GM23338 (cell line): ENCODE results near the gene YOD1. TPM values are rescaled to one million over a fixed set of nuclear protein-coding genes. Genes with fewer than 3 reads are reported as not detected.

Experiments
- ATAC-seq: fragments of 200-7000 bp; cut with Tn5 transposase; 3 replicates; pipeline ENCODE4 v1.9.1; 2020
- DNase-seq: peaks from one replicate; pipeline ENCODE4 v3.0.0-alpha.2; 2015; ENCODE audit warnings: low spot score
- H2AFZ ChIP-seq: fragments of 200-600 bp; sonication (generic); 2 replicates; pipeline ENCODE4 v1.8.0; 2016; ENCODE audit warnings: antibody characterized with exemption, mild to moderate bottlenecking, moderate library complexity
- H3F3A ChIP-seq: fragments of 200-600 bp; sonication (generic); replicated peaks from 2 replicates; pipeline ENCODE4 v1.8.0; 2017; ENCODE audit warnings: antibody characterized with exemption, mixed run types, low read depth
- H3K27ac ChIP-seq: fragments of 200-600 bp; sonication (generic); 2 replicates; pipeline ENCODE4 v1.6.1; 2016; ENCODE audit warnings: low read depth
- H3K27me3 ChIP-seq: fragments of 200-600 bp; sonication (generic); 2 replicates; pipeline ENCODE4 v1.8.0; 2016; ENCODE audit warnings: mild to moderate bottlenecking, mixed run types, moderate library complexity; ENCODE audit not compliant: insufficient read depth
- H3K36me3 ChIP-seq: fragments of 200-600 bp; sonication (generic); 2 replicates; pipeline ENCODE4 v1.8.0; 2016; ENCODE audit warnings: mild to moderate bottlenecking; ENCODE audit not compliant: insufficient read depth
- H3K4me1 ChIP-seq: fragments of 200-600 bp; sonication (generic); 2 replicates; pipeline ENCODE4 v1.8.0; 2016; ENCODE audit warnings: mild to moderate bottlenecking, moderate library complexity; ENCODE audit not compliant: insufficient read depth
- H3K4me2 ChIP-seq: fragments of 200-600 bp; sonication (generic); 2 replicates; pipeline ENCODE4 v1.7.1; 2017; ENCODE audit warnings: mixed run types
- H3K4me3 ChIP-seq: fragments of 200-600 bp; sonication (generic); 2 replicates; pipeline ENCODE4 v1.6.1; 2016; ENCODE audit warnings: mixed run types
- H3K79me2 ChIP-seq: fragments of 200-600 bp; sonication (generic); replicated peaks from 2 replicates; pipeline ENCODE4 v1.8.0; 2017; ENCODE audit warnings: mild to moderate bottlenecking; ENCODE audit not compliant: insufficient read depth
- H3K9me2 ChIP-seq: fragments of 200-600 bp; sonication (generic); 2 replicates; pipeline ENCODE4 v1.8.0; 2017; ENCODE audit not compliant: insufficient read depth
- H4K20me1 ChIP-seq: fragments of 200-600 bp; sonication (generic); replicated peaks from 2 replicates; pipeline ENCODE4 v1.8.0; 2017; ENCODE audit warnings: mild to moderate bottlenecking; ENCODE audit not compliant: insufficient read depth
- H3K27ac Mint-ChIP-seq: 2 replicates; pipeline ENCODE4 v1.8.0; 2020; ENCODE audit warnings: inconsistent platforms, mild to moderate bottlenecking, moderate library complexity, mixed read lengths
- H3K27me3 Mint-ChIP-seq: 3 replicates; pipeline ENCODE4 v1.8.0; 2022; ENCODE audit warnings: low read depth, mild to moderate bottlenecking, moderate library complexity, mixed read lengths, inconsistent platforms; ENCODE audit not compliant: insufficient read depth, poor library complexity
- H3K36me3 Mint-ChIP-seq: 3 replicates; pipeline ENCODE4 v1.8.0; 2021; ENCODE audit warnings: low read depth, mild to moderate bottlenecking, inconsistent platforms, moderate library complexity, mixed read lengths
- H3K4me1 Mint-ChIP-seq: 3 replicates; pipeline ENCODE4 v1.8.0; 2020; ENCODE audit warnings: mild to moderate bottlenecking, inconsistent platforms, mixed read lengths
- H3K4me3 Mint-ChIP-seq: 3 replicates; pipeline ENCODE4 v1.8.0; 2021; ENCODE audit warnings: moderate library complexity, mild to moderate bottlenecking, inconsistent platforms, mixed read lengths
- H3K9me3 Mint-ChIP-seq: 3 replicates; pipeline ENCODE4 v1.8.0; 2020; ENCODE audit warnings: moderate library complexity, mild to moderate bottlenecking, inconsistent platforms, mixed read lengths
- ETS1 ChIP-seq: IDR thresholded peaks from 2 replicates; pipeline ENCODE4 v1.6.1; 2016; ENCODE audit warnings: antibody characterized with exemption
- EZH2 ChIP-seq: fragments of 200-600 bp; sonication (generic); IDR thresholded peaks from one replicate; pipeline ENCODE4 v1.8.0; 2017; ENCODE audit warnings: antibody characterized with exemption, mild to moderate bottlenecking, low read depth; ENCODE audit not compliant: unreplicated experiment
- JUNB ChIP-seq: IDR thresholded peaks from one replicate; pipeline ENCODE4 v1.6.1; 2016; ENCODE audit warnings: antibody characterized with exemption; ENCODE audit not compliant: unreplicated experiment
- NANOG ChIP-seq: IDR thresholded peaks from 2 replicates; pipeline ENCODE4 v1.6.1; 2016; ENCODE audit warnings: antibody characterized with exemption, borderline replicate concordance
- POLR2AphosphoS5 ChIP-seq: IDR thresholded peaks from 2 replicates; pipeline ENCODE4 v1.6.1; 2016; ENCODE audit warnings: antibody characterized with exemption, low read depth
- ZNF114 ChIP-seq: fragments of 250-450 bp; sonication (Bioruptor Pico); IDR thresholded peaks from 2 replicates; pipeline ENCODE4 v1.5.0; 2020; ENCODE audit warnings: mild to moderate bottlenecking, moderate library complexity
- ZNF331 ChIP-seq: fragments of 250-450 bp; sonication (Bioruptor Pico); IDR thresholded peaks from 2 replicates; pipeline ENCODE4 v1.5.0; 2020; ENCODE audit warnings: low read depth, mild to moderate bottlenecking, moderate library complexity
- ZNF462 ChIP-seq: fragments of 250-450 bp; sonication (Bioruptor Pico); IDR thresholded peaks from 2 replicates; pipeline ENCODE4 v1.5.0; 2020; ENCODE audit warnings: mild to moderate bottlenecking, moderate library complexity
- polyA plus RNA-seq: library from polyadenylated mRNA; unstranded; fragments of >200 nt; fragmentation: Nextera tagmentation; extraction: Ambion mirVana; gene quantifications from 2 replicates; pipeline ENCODE4 v1.2.1, GENCODE V29; 2016
- total RNA-seq: library from RNA; depleted of rRNA; stranded (reverse); fragments of >200 nt; shearing (Covaris generic); gene quantifications from 2 replicates; pipeline ENCODE4 v1.2.3, GENCODE V29; 2014
- TF ChIP-seq, protein P1 (sequence below), 2 experiments: fragments of 200-600 bp in 1 of 2; sonication (generic) in 1 of 2; conservative IDR thresholded peaks; 2 replicates each; pipeline versions ENCODE4 v1.5.1 to v1.6.1; 2016 to 2017; ENCODE audit warnings: antibody characterized with exemption in 2 of 2, low read depth in 2 of 2, mild to moderate bottlenecking in 2 of 2, moderate library complexity in 1 of 2

The YOD1 gene
- total and polyA plus RNA-seq, 2 experiments from 2014 or later = 4.6 to 21.9 TPM

DNA sequence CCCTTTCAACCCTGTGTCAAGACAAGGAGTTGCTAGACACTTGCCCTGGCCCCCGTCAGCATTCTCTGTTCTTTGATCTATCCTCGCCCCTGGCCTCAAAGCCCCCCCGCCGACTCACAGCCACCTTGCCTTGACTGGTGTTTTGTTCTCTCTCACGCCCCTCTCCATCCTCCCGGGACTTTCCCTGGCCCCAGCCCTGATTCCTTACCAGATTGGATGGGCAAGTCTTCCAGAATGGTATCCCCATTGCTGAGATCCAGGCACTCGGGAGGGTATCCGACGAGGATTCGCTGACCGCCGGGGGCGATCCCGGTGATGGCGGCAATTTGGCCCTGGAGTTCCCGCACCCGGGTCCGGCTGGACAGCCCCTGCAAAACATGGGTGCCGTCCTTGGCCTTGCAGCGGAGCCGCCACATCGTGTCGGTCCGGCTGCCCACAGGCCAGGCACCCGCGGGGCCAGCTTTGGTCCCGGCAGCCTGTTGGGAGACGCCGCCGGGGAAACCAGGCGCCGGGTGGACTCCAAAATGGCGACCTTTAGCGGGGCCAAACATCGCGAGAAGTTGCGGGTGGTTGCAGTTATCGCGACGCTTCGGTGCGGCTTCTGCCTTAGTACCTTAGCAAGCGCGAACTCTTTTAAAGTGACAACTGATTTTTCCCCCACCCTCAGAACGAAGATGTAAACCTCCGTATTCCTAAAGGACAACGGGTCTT, 373 bp downstream of the YOD1 start:
- H4K20me1 ChIP-seq = peaks cover 10% of the 10 kb centered on the region; the same call in 1 of the 2 replicates
- H3K27me3 ChIP-seq = no peaks in the 10 kb centered on the region
- H3K27me3 Mint-ChIP-seq = peaks cover 5% of the 10 kb centered on the region
- no peak for TF ChIP-seq NANOG
- no peak for TF ChIP-seq ZNF114 (CRISPR knock-in tag)
- no peak for TF ChIP-seq ZNF331 (CRISPR knock-in tag)
- 0 out of 2 replicates have a peak, but pooled peaks have one; percentile 41 for TF ChIP-seq ETS1
- no peak for TF ChIP-seq ZNF462 (CRISPR knock-in tag)
- TF ChIP-seq, protein P1, sequence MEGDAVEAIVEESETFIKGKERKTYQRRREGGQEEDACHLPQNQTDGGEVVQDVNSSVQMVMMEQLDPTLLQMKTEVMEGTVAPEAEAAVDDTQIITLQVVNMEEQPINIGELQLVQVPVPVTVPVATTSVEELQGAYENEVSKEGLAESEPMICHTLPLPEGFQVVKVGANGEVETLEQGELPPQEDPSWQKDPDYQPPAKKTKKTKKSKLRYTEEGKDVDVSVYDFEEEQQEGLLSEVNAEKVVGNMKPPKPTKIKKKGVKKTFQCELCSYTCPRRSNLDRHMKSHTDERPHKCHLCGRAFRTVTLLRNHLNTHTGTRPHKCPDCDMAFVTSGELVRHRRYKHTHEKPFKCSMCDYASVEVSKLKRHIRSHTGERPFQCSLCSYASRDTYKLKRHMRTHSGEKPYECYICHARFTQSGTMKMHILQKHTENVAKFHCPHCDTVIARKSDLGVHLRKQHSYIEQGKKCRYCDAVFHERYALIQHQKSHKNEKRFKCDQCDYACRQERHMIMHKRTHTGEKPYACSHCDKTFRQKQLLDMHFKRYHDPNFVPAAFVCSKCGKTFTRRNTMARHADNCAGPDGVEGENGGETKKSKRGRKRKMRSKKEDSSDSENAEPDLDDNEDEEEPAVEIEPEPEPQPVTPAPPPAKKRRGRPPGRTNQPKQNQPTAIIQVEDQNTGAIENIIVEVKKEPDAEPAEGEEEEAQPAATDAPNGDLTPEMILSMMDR (conservative IDR thresholded peaks at IDR 0.05; ENCODE audit: low read depth in 2 of 2) = 0 out of 4 replicates have a peak, but pooled peaks of 1 of the 2 experiments have one; percentile 6
- no peak for TF ChIP-seq JUNB
- TF ChIP-seq POLR2AphosphoS5 = peak; percentile 84
- no peak for TF ChIP-seq EZH2
- ATAC-seq = peak; percentile 45
- no peaks in the 10 kb centered on the region; the same call in 2 of the 3 replicates for H3K9me3 Mint-ChIP-seq
- no peaks in the 10 kb centered on the region for H3K9me2 ChIP-seq
- H3K79me2 ChIP-seq = peaks cover 49% of the 10 kb centered on the region
- peaks cover 9% of the 10 kb centered on the region; the same call in 1 of the 2 replicates for H3K36me3 ChIP-seq
- H3K36me3 Mint-ChIP-seq = peaks cover 28% of the 10 kb centered on the region
- no peaks in the 10 kb centered on the region for H3F3A ChIP-seq
- H3K4me1 ChIP-seq = peaks cover 19% of the 10 kb centered on the region; the same call in 1 of the 2 replicates
- H3K4me2 ChIP-seq = peak overlapping the region; percentile 80
- H3K4me1 Mint-ChIP-seq = peaks cover 42% of the 10 kb centered on the region
- H3K4me3 ChIP-seq = peak overlapping the region; percentile 72
- H2AFZ ChIP-seq = peak overlapping the region; percentile 83
- H3K27ac ChIP-seq = peak overlapping the region; percentile 95
- H3K4me3 Mint-ChIP-seq = peak overlapping the region; percentile 99
- peak; percentile 97 for DNase-seq
- H3K27ac Mint-ChIP-seq = peak overlapping the region; percentile 98
